Esophagus squamous epithelium (tissue), 5 donors: ENCODE data around the gene EHF. TPM values are rescaled to one million over a fixed set of nuclear protein-coding genes. Genes with fewer than 3 reads are reported as not detected.

ENCODE experiments used
- DNase-seq: peaks from one replicate; lab custom pipeline; 2025; lab: John Stamatoyannopoulos, UW
- H3K27ac ChIP-seq, 4 donors: fragments of 200-600 bp; sonication (generic); one replicate each; pipeline ENCODE4 v1.5.1; 2016 to 2019; ENCODE audit warnings: mild to moderate bottlenecking in 1 of 4
- H3K27me3 ChIP-seq, 4 donors: fragments of 200-600 bp; sonication (generic); 1 replicate in 3 of 4; 2 replicates in 1 of 4; pipeline versions ENCODE4 v1.5.1 to v1.6.0; 2017 to 2021; ENCODE audit warnings: antibody characterized with exemption in 1 of 4
- H3K36me3 ChIP-seq, 3 donors: fragments of 200-600 bp; sonication (generic); one replicate each; pipeline ENCODE4 v1.5.1; 2016 to 2019
- H3K4me1 ChIP-seq, 3 donors: fragments of 200-600 bp; sonication (generic); one replicate each; pipeline ENCODE4 v1.5.1; 2017 to 2019
- H3K4me3 ChIP-seq, 4 donors: fragments of 200-600 bp; sonication (generic); 1 replicate in 3 of 4; 2 replicates in 1 of 4; pipeline ENCODE4 v1.5.1; 2016 to 2019; ENCODE audit warnings: mild to moderate bottlenecking in 2 of 4, moderate library complexity in 1 of 4
- H3K9me3 ChIP-seq, 3 donors: fragments of 200-600 bp; sonication (generic); one replicate each; pipeline ENCODE4 v1.5.1; 2016 to 2019
- CTCF ChIP-seq, 6 experiments: fragments of 450-650 bp in 4 of 6; fragments of 200-600 bp in 2 of 6; sonication (generic) in 2 of 6; IDR thresholded peaks; one replicate each; pipeline ENCODE4 v1.5.1; 2016 to 2019; ENCODE audit warnings: antibody characterized with exemption in 6 of 6, mild to moderate bottlenecking in 4 of 6, moderate library complexity in 4 of 6
- POLR2A ChIP-seq, 4 donors: fragments of 450-650 bp; IDR thresholded peaks; one replicate each; pipeline ENCODE4 v1.6.1; 2017; ENCODE audit warnings: antibody characterized with exemption in 4 of 4, mild to moderate bottlenecking in 4 of 4, moderate library complexity in 3 of 4
- WGBS, 2 donors: methylation state at CpG; one replicate each; pipeline ENCODE4 v1.1.5; 2018; 5-methylcytosine and 5-hydroxymethylcytosine counted together
- intact Hi-C: fragments of 100-400 bp; cut with DNase I; formaldehyde crosslinking; loops from one replicate; pipeline ENCODE4 v1.15.0; 2022
- total RNA-seq, 4 donors: library from RNA; depleted of rRNA; stranded (reverse); fragments of >200 nt; gene quantifications; one replicate each; pipeline ENCODE4 v1.1.0, GENCODE V29; 2016
- donor health status: DM: yes; HTN: yes; CAD: no.

EHF gene
- total RNA-seq, 4 donors from 2014 or later = 265 to 388 (median 325) TPM

GRCh38 chr11:34643311-34643710, 22.4 kb downstream of the EHF start:
- DNase-seq = no peak
- no peak for TF ChIP-seq POLR2A (IDR thresholded peaks at IDR 0.05)
- intact Hi-C loops = no loop called here
- Histone ChIP-seq H3K4me3 (peak overlapping the region in 1 of 4 donors; percentile 22), H3K9me3 (no peaks in the 10 kb centered on the region), H3K4me1 (peaks cover 13 to 100% (median 35%) of the 10 kb centered on the region in 3 donors), H3K27me3 (peaks cover 0 to 4% (median 0%) of the 10 kb centered on the region in 4 donors), H3K36me3 (peaks cover 0 to 79% (median 3%) of the 10 kb centered on the region in 3 donors), H3K27ac (peak overlapping the region in 3 of 4 donors; percentile 71 to 93 (median 90))
- WGBS, 2 donors = 35 to 80% methylated on average over 2 of the region's 3 CpGs

GRCh38 chr11:34643846-34644245, 23.0 kb downstream of the EHF start:
- Histone ChIP-seq H3K9me3 (no peaks in the 10 kb centered on the region), H3K27ac (peak overlapping the region in 3 of 4 donors; percentile 71 to 93 (median 90)), H3K4me3 (no peak overlapping the region), H3K4me1 (peaks cover 10 to 100% (median 31%) of the 10 kb centered on the region in 3 donors), H3K27me3 (peaks cover 0 to 4% (median 0%) of the 10 kb centered on the region in 4 donors), H3K36me3 (peaks cover 0 to 79% (median 3%) of the 10 kb centered on the region in 3 donors)
- intact Hi-C loops = no loop called here
- TF ChIP-seq CTCF (IDR thresholded peaks at IDR 0.05) (no peak), POLR2A (IDR thresholded peaks at IDR 0.05) (no peak)
- no peak for DNase-seq
- 73 to 85% methylated on average over 2 of the region's 2 CpGs for WGBS, 2 donors

GRCh38 chr11:34644669-34645406, 23.9 kb downstream of the EHF start:
- no peaks in the 10 kb centered on the region for H3K27me3 ChIP-seq
- no peaks in the 10 kb centered on the region for H3K9me3 ChIP-seq
- WGBS, 2 donors = 32 to 57% methylated on average over 9 of the region's 9 CpGs
- peaks cover 10 to 100% (median 31%) of the 10 kb centered on the region in 3 donors for H3K4me1 ChIP-seq
- intact Hi-C loops = no loop called here
- peaks cover 0 to 82% (median 3%) of the 10 kb centered on the region in 3 donors for H3K36me3 ChIP-seq
- no peak for DNase-seq
- no peak overlapping the region for H3K4me3 ChIP-seq
- peak overlapping the region; percentile 25 to 90 (median 54) for H3K27ac ChIP-seq
- no peak for TF ChIP-seq POLR2A (IDR thresholded peaks at IDR 0.05)
- TF ChIP-seq CTCF (IDR thresholded peaks at IDR 0.05) = no peak

GRCh38 chr11:34646431-34646830, 25.5 kb downstream of the EHF start:
- Histone ChIP-seq H3K27ac (peak overlapping the region in 3 of 4 donors; percentile 44 to 90 (median 82)), H3K9me3 (no peaks in the 10 kb centered on the region), H3K36me3 (peaks cover 0 to 89% (median 3%) of the 10 kb centered on the region in 3 donors), H3K4me1 (peaks cover 14 to 100% (median 35%) of the 10 kb centered on the region in 3 donors), H3K27me3 (no peaks in the 10 kb centered on the region), H3K4me3 (no peak overlapping the region)
- no peak for DNase-seq
- 71 to 100% methylated on average over 1 to 8 of the region's 8 CpGs for WGBS, 2 donors
- intact Hi-C loops = no loop called here
- TF ChIP-seq CTCF (IDR thresholded peaks at IDR 0.05) (no peak), POLR2A (IDR thresholded peaks at IDR 0.05) (no peak)

- no peaks in the 10 kb centered on the region for H3K27me3 ChIP-seq
- 16 to 41% methylated on average over 2 of the region's 2 CpGs for WGBS, 2 donors
- no peaks in the 10 kb centered on the region for H3K9me3 ChIP-seq
- H3K27ac ChIP-seq = peak overlapping the region; percentile 41 to 90 (median 63)
- intact Hi-C loops = no loop called here
- peaks cover 0 to 94% (median 3%) of the 10 kb centered on the region in 3 donors for H3K36me3 ChIP-seq
- no peak overlapping the region for H3K4me3 ChIP-seq
- TF ChIP-seq CTCF (IDR thresholded peaks at IDR 0.05) (no peak), POLR2A (IDR thresholded peaks at IDR 0.05) (no peak)
- H3K4me1 ChIP-seq = peaks cover 14 to 100% (median 40%) of the 10 kb centered on the region in 3 donors
- no peak for DNase-seq
These were observed 26.2 kb downstream of the EHF start for GRCh38 chr11:34647131-34647530.
